Activated CD8-positive, alpha-beta memory T cell treated with anti-CD3 and anti-CD28 coated beads for 4 hours (primary cell): ENCODE results near the gene FOXF2.

Source experiments
- DNase-seq, 2 donors: peaks; one replicate each; pipeline ENCODE4 v3.0.0-alpha.2; 2020; ENCODE audit warnings: low read depth in 2 of 2

The FOXF2 gene

DNA sequence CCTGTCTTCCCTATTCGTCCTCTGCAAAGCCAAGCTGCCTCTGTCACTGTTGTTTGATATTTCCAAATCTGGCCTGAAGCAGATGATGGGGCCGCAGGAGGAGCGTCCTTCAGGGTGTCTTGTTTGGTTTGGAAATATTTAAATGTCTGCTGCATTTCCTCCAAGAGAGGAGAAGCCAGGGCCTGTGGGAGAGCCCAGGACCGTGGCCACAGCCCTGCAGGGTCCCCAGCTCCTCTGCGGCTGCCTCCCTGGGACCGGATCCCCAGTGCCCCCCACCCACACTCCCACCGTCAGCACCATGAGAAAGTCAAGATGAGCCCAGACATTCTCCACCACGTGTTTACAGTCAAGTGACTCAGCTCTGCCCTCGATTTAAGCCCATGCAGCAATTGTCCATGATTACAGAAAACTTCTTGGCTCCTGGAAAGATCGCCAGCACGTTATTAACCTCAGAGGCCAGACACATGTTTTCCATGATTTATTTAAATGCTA lies 18.2 kb downstream of the FOXF2 start:
- no peak for DNase-seq

DNA sequence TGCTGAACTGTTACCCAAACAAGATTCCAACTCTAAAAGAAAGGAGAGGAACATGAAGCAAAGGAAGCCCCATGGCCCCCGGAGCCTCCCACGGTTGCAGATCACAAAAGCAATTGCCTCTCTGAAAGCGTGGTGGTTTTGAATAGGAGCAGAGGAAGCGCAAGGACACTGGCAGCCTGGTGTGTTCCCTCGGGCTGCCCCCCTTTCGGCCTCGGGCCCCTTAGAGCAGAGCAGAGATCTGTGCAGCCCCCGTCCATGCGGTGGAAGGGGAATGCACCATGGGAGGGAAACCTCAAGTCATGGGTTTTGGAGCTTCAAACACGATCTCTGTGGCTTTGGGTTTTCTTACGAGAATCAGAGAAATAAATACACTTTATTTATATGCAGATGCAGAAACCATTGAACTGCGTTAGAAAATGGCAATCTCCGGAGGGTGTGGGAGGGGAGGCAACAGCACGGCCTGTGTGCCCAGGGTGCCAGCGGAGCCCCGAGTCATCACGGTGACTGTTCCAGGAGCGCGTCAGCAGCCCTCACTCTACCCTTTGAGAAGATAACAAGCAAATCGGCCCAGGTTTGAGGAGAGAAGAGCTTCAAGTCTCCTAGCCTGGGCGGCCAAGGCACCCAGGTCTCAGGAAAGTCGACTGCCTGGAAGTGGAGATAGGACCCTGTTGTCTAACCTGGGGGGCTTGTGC lies 20.5 kb downstream of the FOXF2 start:
- no peak for DNase-seq

DNA sequence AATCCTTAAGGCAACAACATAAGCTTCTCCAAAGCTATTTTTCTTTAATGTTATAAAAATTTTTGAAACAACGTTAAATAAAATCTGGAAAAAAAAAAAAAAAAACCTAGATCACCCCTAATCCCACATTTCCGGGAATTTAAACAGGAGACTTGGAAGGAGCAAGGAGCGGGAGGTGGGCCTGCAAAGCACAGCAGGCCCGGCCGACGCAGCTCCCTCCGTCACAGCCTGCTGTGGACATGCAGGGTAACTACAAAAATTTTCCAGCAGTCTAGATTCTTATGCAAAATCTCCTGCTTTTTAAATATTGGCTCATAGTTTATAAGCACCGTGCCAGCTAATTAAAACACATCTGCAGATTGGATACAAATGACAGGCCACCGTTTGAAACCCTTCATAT lies 23.5 kb downstream of the FOXF2 start:
- DNase-seq, result no peak

DNA sequence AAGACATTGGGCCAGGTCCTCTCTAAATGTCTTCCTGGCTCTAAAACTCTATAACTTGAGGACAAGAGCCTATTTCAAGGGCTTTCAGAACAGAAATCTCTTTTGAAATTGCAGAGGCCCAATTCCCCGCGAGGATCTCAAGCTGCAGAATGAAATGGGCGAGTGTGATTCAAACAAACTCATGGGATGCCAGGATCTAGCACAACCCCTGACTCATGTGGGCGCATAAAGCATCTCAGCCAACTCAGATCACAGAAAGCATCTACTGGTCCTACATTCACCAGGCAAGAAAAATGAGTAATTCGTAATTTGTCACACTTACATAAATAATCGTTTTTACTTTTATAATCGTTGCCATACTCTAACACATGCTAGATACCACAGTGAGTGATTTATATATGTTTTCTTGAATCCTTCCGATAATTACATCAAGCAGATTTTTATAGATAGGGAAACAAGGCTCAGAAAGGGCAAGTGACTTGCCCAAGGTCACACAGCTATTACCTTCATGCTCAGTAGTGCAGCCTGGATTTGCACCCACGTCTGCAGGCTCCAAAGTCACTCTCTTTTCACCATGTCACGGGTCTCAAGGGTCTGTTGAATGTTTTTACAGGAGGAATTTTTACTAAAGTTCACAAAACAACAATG lies 26.2 kb downstream of the FOXF2 start:
- DNase-seq, result no peak

DNA sequence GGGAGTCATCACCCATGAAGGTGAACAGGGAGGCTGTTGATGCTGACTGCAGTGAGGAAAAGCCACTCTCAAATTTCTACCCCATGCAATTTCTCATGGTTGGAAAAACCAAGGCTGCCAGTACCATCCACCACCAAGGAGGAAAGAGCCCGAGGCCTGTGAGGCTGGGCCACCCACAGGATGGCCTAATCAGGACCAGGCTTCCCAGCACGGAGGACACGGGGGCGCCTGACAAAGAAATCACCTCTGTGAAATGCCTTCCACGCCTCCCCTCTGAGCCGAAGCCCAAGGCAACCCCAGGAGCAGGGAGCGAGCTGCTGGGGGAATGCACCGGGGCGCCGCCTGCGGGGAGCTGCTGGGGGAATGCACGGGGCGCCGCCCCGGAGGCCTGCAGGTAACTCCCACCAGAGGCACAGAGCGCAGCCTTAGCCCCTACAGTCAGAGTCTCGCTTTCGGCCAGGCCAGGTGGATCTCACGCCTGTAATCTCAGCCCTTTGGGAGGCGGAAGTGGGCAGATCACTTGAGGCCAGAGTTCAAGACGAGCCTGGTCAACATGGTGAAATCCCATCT lies 26.9 kb downstream of the FOXF2 start:
- DNase-seq, result no peak

DNA sequence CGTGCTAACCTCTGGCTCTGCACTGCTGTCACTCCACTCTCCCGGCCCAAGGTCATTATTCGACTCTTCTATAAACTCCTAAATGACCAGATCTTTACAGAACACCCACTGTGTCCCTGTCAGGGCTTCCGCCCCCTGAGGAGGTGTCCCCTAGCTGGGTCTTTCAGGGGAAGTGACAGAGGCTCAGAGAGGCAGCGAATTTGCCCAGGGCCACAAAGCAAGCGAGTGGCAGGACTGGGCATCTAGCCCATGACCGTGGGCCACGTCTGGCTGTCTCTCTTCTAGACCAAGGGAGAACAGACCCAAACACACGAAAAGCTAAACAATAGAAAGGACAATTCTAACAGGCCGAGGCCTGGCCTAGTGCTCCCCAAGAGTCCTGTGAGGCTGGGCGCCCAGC lies 27.4 kb downstream of the FOXF2 start:
- DNase-seq, result no peak

DNA sequence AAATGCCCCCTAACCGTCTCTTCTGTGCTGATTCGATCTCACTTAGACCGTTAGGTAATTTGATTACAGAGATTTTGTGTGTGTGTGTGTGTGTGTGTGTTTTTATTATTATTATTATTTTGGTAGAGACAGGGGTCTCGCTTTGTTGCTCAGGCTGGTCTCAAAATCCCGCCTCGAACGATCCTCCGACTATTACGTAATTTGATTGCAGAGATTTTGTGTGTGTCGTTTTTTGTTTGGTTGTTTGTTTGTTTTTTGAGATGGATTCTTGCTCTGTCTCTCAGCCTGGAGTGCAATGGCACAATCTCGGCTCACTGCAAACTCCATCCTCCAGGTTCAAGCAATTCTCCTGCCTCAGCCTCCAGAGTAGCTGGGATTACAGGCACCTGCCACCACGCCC lies 28.3 kb downstream of the FOXF2 start:
- no peak for DNase-seq

DNA sequence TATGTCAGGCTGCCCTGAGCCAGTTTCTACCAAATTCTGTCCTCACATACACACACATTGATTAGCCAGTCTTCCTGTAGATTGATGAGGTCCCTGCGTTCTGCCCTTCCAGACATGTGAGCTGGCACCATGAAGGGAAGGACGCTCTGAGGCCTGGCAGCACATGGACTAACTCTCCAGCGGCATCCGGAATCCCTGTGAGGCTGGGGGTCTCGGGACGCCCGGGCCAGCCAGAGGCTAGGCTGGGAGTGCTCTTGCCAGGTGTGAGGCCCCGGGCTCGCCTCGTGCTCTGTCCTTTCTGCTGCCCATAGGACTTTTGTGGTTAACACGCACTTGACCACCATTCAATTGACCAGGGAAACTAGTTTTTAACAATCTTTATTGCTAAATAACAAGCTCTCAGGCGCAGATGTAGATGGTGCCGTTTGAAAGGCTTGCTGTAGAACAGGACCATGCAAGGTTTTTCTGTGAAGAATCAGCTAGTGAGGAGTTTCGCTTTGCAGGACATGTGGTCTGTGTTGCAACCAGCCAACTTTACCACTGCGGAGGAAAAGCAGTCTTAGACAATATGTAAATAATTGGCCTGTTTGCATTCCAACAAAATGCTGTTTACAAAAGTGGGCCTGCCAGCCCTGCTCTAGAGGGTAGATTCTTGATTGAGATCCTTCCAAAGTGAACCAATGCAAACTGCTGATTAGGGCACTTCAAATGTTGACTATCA lies 29.3 kb downstream of the FOXF2 start:
- no peak for DNase-seq

DNA sequence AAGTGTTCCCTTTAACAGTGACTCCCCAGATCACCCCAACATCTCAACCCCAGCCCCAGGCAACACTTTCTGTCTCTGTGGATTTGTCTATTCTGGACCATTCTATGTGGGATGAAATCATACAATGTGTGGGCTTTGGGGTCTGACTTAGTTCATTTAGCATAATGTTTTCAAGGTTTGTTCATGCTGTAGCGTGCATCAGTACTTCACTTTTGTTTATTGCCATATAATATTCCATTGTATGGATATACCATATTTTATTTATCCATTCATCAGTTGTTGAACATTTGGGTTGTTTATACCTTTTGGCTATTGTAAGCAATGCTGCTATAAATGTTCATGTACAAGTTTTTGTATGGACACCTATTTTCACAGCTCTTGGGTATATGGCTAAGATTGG lies 31.0 kb downstream of the FOXF2 start:
- no peak for DNase-seq

DNA sequence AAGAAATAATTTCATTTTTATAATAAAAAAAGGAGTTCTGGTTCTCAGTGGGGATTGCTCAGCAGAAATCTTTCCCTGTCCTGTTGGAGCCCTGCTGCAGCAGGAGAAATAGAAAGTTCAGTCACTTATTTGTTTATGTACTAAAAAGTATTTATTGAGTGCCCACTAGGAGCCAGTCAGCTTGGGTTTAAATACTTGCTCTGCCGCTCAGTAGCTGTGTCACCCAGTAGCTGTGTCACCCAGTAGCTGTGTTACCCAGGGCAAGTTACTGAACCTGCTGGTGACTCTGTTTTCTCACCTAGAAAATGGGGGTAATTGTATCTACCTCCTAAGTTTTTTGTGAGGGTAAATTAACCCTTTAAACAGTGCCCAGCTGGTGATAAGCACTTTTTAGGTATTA lies 32.9 kb downstream of the FOXF2 start:
- no peak for DNase-seq

DNA sequence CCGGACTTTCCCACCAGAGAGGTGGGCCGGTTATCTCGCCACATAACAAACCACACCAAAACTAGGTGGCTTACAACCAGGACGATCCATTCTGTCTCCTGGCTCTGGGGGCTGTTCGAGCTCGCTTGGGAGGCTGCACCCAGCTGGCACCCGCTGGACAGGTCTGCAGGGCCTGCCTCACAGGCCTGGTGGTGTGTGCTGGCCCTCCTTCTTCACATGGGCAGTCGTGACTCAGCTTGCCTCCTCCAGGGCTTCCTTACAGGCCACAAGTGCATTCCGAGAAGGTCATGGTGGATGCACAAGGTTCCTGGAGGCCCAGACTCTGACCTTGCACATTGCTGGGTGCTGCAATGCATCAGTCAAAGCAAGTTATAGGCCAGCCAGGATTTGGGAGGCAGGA lies 34.2 kb downstream of the FOXF2 start:
- DNase-seq, result no peak

DNA sequence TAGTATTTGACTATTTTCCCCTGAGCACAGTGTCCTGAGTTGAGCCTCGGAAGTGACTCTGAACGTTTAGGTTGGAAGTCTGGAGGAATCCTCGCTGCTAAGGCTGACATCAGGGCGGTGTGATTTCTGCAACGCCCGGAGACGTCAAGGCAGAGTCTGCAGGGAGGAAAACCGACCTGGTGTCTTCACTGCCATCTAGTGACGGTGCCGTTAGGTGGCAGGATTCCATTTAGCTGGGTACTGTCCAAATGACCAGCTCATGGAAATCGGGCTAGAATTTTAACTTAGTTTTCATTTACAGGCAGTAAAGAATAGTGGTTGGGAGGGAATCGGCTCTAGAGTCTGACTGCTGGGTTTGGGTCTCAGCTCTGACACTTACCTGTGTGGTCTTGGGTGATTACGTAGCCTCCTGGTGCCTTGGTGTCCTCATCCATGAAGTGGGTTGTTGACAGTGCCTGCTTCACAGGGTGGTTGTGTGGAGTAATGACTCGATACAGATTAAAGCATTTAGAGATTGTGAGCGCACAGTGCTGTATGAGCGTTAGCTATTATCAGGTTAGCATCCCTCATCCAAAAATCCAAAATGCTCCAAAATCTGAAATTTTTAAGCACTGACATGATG lies 35.0 kb downstream of the FOXF2 start:
- DNase-seq, result no peak

DNA sequence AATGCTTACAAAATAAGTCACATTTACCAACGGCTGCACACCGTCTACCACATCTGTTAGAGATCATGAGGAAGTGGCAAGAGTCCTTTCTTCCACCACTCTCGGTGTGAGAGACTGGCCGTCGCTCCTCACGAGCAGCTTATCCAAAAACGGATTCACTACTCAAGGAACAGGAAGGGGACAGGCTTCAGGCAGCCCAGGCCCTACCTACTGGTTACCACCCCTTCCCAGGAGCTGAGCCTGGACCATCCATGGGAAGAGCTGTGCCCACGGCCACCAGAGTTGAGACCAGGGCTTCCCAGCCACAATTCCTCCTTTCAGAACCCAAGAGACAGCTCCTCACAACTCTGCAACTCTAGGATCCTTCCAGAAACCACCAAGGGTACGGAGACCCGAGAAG lies 37.0 kb downstream of the FOXF2 start:
- DNase-seq, result no peak

DNA sequence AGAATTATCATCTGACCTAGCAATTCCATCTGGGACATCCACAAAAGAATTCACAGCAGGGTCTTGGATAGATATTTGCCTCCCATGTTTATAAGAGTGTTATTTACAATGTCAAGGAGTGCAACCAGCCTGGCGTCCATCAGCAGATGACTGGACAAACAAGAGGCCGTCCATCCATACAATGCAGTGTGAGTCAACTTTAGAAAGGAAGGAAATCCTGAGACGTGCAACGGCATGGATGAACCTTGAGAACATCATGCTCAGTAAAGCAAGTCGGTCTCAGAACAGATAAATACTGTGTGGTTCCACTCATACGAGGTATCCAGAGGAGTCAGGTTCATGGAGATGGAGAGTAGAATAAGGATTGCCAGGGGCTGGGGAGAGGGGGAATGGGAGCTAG lies 46.4 kb downstream of the FOXF2 start:
- no peak for DNase-seq

DNA sequence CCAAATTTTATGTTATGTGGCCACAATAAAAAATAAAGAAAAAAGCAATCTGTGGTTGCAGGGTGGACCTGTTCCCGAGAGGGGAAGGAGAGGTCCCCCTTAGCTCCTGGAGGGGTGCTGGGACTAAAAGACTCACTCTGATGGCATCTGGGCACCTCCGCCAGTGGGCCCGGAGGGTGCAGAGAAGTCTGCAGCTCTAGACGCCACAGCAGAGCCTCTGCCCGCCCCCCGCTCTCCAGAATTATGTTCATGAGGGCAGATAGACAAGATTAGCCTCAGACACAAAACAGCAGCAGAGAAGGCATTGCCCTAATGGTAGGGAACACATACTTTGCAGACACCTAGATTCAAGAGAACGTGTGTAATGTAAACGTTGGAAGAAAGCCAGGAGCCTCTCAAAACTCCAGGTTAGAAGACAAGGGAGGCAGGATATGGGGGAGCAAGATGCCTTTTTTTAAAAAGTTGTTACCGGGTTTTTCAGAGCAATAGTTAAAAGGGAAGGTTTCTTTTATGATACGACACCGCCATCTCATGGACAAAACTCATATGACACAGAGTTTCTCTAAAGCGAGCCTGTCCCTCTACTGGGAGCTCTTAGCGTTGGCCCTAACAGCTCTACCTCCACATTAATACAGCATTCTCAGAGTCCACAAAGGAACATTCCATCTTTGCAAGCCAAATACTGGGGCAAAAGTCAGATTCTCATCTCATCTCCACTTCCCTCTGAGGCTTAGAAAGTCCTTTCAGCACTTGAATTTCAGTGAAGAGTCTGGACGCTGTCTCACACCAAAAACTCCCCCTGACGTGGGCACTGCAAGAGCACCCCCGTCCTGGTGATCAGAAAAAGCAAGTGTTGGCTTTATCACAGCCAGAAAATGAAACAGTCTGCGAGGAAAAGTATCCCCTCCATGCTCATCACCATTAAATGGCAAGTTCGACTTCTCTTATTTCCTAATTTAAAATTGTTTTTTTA lies 47.2 kb downstream of the FOXF2 start:
- no peak for DNase-seq

DNA sequence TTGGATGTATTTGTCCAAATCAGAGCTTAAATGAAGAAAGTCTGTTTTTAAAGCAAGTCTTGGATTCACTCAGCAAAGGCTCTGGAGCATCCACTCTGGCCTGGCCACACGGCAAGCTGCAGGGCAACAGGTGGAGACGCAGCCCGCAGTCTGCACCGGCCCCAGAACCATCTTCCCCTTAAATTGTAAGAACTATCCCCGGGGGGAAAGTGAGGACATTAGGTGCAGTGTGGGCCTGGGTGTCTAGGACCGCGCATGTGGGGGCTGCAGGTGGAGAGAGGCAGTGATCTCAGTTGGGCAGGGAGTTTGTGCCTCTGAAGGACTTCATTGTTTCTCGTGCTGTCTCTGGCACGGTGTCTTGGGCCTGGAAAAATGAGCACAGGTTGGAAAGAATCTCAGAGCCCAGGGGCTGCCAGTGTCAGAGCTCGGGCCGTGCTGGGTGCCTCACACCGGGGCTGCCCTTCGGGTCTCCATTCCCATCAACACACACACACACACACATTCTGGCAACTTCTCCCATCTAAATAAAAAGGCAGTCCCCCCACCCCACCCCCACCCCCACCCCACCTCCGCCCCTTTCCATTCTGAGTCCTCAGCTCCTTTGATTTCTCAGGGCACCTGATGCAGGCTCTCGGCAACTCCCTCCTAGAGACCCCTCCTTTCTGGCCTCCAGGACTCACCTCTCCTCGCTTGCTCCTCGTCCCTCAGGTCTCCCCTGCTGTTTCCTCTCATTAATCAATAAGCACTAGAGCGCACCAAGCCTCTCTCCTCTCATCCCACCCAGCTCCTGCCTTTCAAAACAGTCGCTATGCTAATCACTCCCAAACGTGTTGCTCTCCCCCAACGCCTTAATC lies 48.4 kb downstream of the FOXF2 start:
- DNase-seq, result no peak

DNA sequence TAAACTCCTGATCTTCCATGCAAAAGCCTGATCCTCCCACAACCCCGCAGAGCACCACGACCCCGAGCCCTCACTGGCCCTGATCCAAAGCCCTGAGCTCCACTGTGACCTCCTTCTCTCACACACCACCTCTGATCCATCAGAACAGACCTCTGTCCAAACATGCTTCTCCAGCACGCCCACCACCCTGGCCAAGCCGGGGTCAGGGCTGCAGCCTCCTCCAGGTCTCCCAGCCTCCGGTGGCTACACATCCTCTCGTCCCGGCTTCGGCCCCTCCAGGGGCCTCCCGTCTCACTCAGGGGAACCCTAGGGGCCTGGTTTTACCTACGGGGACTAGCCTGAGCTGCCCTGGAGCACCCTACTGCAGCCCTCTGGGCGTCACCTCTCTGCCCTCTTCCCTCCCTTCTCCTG lies 49.1 kb downstream of the FOXF2 start:
- no peak for DNase-seq

DNA sequence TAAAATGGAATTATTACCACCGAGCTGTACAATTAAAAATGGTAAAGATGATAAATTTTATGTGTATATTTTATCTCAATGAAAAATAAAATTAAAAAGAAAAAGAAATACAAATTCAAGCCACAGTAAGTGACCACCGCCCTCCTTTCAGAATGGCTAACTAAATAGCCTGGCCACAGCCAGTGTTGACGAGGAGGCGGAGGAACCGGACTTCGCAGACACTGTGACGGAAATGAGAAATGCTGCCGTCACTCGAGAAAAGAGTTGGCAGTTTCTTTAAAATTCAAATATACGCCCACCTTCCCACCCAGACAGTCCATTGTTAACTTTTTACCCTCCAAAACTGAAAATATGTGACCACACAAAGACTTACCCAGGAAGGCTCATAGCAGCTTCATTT lies 50.0 kb downstream of the FOXF2 start:
- DNase-seq, result no peak

DNA sequence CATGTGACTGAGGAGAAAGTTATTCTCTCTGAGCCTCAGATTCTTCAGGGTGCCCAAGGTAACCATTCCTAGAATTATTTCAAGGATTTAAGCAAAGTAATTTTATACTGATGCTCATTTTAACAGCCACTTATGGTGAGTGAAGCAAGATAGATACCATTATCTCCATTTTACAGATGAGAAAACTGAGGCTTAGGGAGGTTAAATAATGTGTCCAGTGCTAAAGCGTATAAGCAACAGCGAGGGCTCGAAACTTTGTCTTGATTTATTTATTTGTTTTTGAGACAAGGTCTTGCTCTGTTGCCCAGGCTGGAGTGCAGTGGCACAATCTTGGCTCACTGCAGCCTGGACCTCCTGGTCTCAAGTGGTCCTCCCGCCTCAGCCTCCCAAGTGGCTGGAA lies 53.6 kb downstream of the FOXF2 start:
- no peak for DNase-seq
